ENCODE measurements around the gene GNAZ.

GNAZ gene

GRCh38 chr22:23053912-23054530, 16.3 kb upstream of the GNAZ start:
- TF ChIP-seq EGR1 (IDR thresholded peaks at IDR 0.05) = no peak
- no peak for TF ChIP-seq EP300 (IDR thresholded peaks at IDR 0.05; ENCODE audit: borderline replicate concordance)
- no peak for TF ChIP-seq TEAD4 (IDR thresholded peaks at IDR 0.05)
- no peak for TF ChIP-seq FOXM1 (IDR thresholded peaks at IDR 0.05; ENCODE audit: borderline replicate concordance, low read depth)
- TF ChIP-seq MAX (IDR thresholded peaks at IDR 0.05) = no peak
- TF ChIP-seq ZBTB7A (IDR thresholded peaks at IDR 0.05; ENCODE audit: low read depth) = no peak
- no peak for TF ChIP-seq USF1 (IDR thresholded peaks at IDR 0.05)
- TF ChIP-seq CREB1 (IDR thresholded peaks at IDR 0.05; ENCODE audit: low read depth) = no peak
- no peak for TF ChIP-seq TCF12 (IDR thresholded peaks at IDR 0.05; ENCODE audit: low read depth)
- TF ChIP-seq CEBPB (IDR thresholded peaks at IDR 0.05) = no peak
- no peak for TF ChIP-seq NFIC (IDR thresholded peaks at IDR 0.05)

- no peak for TF ChIP-seq NFIC (IDR thresholded peaks at IDR 0.05)
- no peak for TF ChIP-seq EP300 (IDR thresholded peaks at IDR 0.05; ENCODE audit: borderline replicate concordance)
Measured at GRCh38 chr22:23054531-23055257, 15.6 kb upstream of the GNAZ start.

- TF ChIP-seq NFIC (IDR thresholded peaks at IDR 0.05) (no peak), CEBPB (IDR thresholded peaks at IDR 0.05) (no peak), RAD21 (IDR thresholded peaks at IDR 0.05; ENCODE audit: low read depth) (no peak), YY1 (IDR thresholded peaks at IDR 0.05; ENCODE audit: low read depth) (no peak), MAX (IDR thresholded peaks at IDR 0.05) (no peak), ZBTB7A (IDR thresholded peaks at IDR 0.05; ENCODE audit: low read depth) (no peak), EGR1 (IDR thresholded peaks at IDR 0.05) (no peak), TAF1 (IDR thresholded peaks at IDR 0.05; ENCODE audit: low read depth) (no peak), FOXM1 (IDR thresholded peaks at IDR 0.05; ENCODE audit: borderline replicate concordance, low read depth) (no peak), TCF12 (IDR thresholded peaks at IDR 0.05; ENCODE audit: low read depth) (no peak), TEAD4 (IDR thresholded peaks at IDR 0.05) (no peak), EP300 (IDR thresholded peaks at IDR 0.05; ENCODE audit: borderline replicate concordance) (no peak), CREB1 (IDR thresholded peaks at IDR 0.05; ENCODE audit: low read depth) (no peak), REST (IDR thresholded peaks at IDR 0.05; ENCODE audit: low read depth) (no peak), USF1 (IDR thresholded peaks at IDR 0.05) (no peak)
Measured at GRCh38 chr22:23055449-23056179, 14.7 kb upstream of the GNAZ start.

- no peak for TF ChIP-seq TEAD4 (IDR thresholded peaks at IDR 0.05)
- TF ChIP-seq EGR1 (IDR thresholded peaks at IDR 0.05) = no peak
- no peak for TF ChIP-seq NFIC (IDR thresholded peaks at IDR 0.05)
- TF ChIP-seq CEBPB (IDR thresholded peaks at IDR 0.05) = no peak
- TF ChIP-seq FOXM1 (IDR thresholded peaks at IDR 0.05; ENCODE audit: borderline replicate concordance, low read depth) = no peak
- TF ChIP-seq TCF12 (IDR thresholded peaks at IDR 0.05; ENCODE audit: low read depth) = no peak
- no peak for TF ChIP-seq MAX (IDR thresholded peaks at IDR 0.05)
- no peak for TF ChIP-seq YY1 (IDR thresholded peaks at IDR 0.05; ENCODE audit: low read depth)
- no peak for TF ChIP-seq USF1 (IDR thresholded peaks at IDR 0.05)
- no peak for TF ChIP-seq ZBTB7A (IDR thresholded peaks at IDR 0.05; ENCODE audit: low read depth)
Measured at GRCh38 chr22:23057331-23057730, 13.0 kb upstream of the GNAZ start.

- TF ChIP-seq TEAD4 (IDR thresholded peaks at IDR 0.05) (no peak), TAF1 (IDR thresholded peaks at IDR 0.05; ENCODE audit: low read depth) (no peak), RAD21 (IDR thresholded peaks at IDR 0.05; ENCODE audit: low read depth) (no peak), USF1 (IDR thresholded peaks at IDR 0.05) (no peak), MAX (IDR thresholded peaks at IDR 0.05) (no peak), YY1 (IDR thresholded peaks at IDR 0.05; ENCODE audit: low read depth) (no peak), FOXM1 (IDR thresholded peaks at IDR 0.05; ENCODE audit: borderline replicate concordance, low read depth) (no peak)
Measured at GRCh38 chr22:23058063-23058462, 12.3 kb upstream of the GNAZ start.

Data from Ishikawa (cell line).